Kidney (tissue), 14 donors: ENCODE measurements around the gene GPR152. TPM values are rescaled to one million over a fixed set of nuclear protein-coding genes. Genes with fewer than 3 reads are reported as not detected.

Experiments
- DNase-seq, 5 donors: peaks; one replicate each; pipeline ENCODE4 v3.0.0-alpha.2; 2013 to 2020
- FAIRE-seq: peaks from 2 replicates; lab custom pipeline; 2012; peaks lifted over from hg19 to GRCh38; lab: Jason Lieb, UNC
- H3K27ac ChIP-seq, 2 donors: one replicate each; pipeline ENCODE4 v1.7.0; 2013; ENCODE audit warnings: low read depth in 2 of 2, low read length in 2 of 2, inconsistent platforms in 1 of 2
- H3K27me3 ChIP-seq: one replicate; pipeline ENCODE4 v1.7.1; 2013; ENCODE audit warnings: low read length, inconsistent platforms; ENCODE audit not compliant: control insufficient read depth, insufficient read depth
- H3K36me3 ChIP-seq, 3 donors: one replicate each; pipeline versions ENCODE4 v1.7.0 to v1.7.1; 2013; ENCODE audit warnings: low read length in 3 of 3, control low read depth in 1 of 3, inconsistent platforms in 1 of 3; ENCODE audit not compliant: insufficient read depth in 3 of 3, control insufficient read depth in 2 of 3
- H3K4me1 ChIP-seq, 3 donors: one replicate each; pipeline versions ENCODE4 v1.7.0 to v1.7.1; 2013; ENCODE audit warnings: low read length in 3 of 3, inconsistent platforms in 1 of 3, low read depth in 1 of 3; ENCODE audit not compliant: control insufficient read depth in 2 of 3, insufficient read depth in 2 of 3
- H3K4me3 ChIP-seq, 3 donors: one replicate each; pipeline versions ENCODE4 v1.7.0 to v1.8.1; 2013; ENCODE audit warnings: low read length in 3 of 3, control low read depth in 1 of 3, inconsistent platforms in 1 of 3
- H3K9ac ChIP-seq, 3 donors: one replicate each; pipeline versions ENCODE4 v1.7.0 to v1.7.1; 2013; ENCODE audit warnings: low read length in 3 of 3, control low read depth in 1 of 3, inconsistent platforms in 1 of 3
- H3K9me3 ChIP-seq, 3 donors: one replicate each; pipeline versions ENCODE4 v1.7.0 to v1.7.1; 2013; ENCODE audit warnings: low read length in 3 of 3, control low read depth in 1 of 3, inconsistent platforms in 1 of 3; ENCODE audit not compliant: control insufficient read depth in 2 of 3, insufficient read depth in 1 of 3
- intact Hi-C: fragments of 100-400 bp; cut with DNase I; formaldehyde crosslinking; loops from one replicate; pipeline ENCODE4 v1.11.1; 2022
- polyA plus RNA-seq: library from polyadenylated mRNA; stranded (reverse); fragments of 350-450 nt; fragmentation: Illumina TruSeq; extraction: RNeasy Lipid Tissue Mini Kit (QIAGEN cat#74804); gene quantifications from one replicate; pipeline ENCODE4 v1.2.3, GENCODE V29; 2014; ENCODE audit warnings: low read depth, low replicate concordance; ENCODE audit not compliant: insufficient read depth
- total RNA-seq: library from RNA; stranded (reverse); fragmentation: NEBNext Ultra II Directional; extraction: Animal tissue kit (Norgen Biotek cat#: 25700); gene quantifications from one replicate; pipeline ENCODE4 v1.2.1, GENCODE V29; 2021
- TF ChIP-seq, protein P1 (sequence below): IDR thresholded peaks from 3 replicates; pipeline ENCODE4 v1.5.1; 2012; ENCODE audit warnings: mild to moderate bottlenecking, moderate library complexity, borderline replicate concordance; ENCODE audit not compliant: insufficient read depth; ENCODE audit errors: extremely low read depth
- donor health status: control.
- donor health status: control.
- donor health status: control.
- donor health status: control.
- donor health status: control.
- donor health status: DM: yes; HTN: yes; CAD: no.
- donor health status: Normal renal cell carcinoma (clear cell type).

Gene GPR152
- total and polyA plus RNA-seq, 2 donors from 2014 or later = not detected

- peak in 1 of 5 donors; percentile 66 for DNase-seq
- Histone ChIP-seq H3K9me3 (no peaks in the 10 kb centered on the region), H3K4me3 (no peak overlapping the region), H3K36me3 (no peaks in the 10 kb centered on the region), H3K27ac (no peak overlapping the region), H3K27me3 (no peaks in the 10 kb centered on the region), H3K9ac (no peak overlapping the region), H3K4me1 (peaks cover 0 to 2% (median 0%) of the 10 kb centered on the region in 3 donors)
- TF ChIP-seq, protein P1, sequence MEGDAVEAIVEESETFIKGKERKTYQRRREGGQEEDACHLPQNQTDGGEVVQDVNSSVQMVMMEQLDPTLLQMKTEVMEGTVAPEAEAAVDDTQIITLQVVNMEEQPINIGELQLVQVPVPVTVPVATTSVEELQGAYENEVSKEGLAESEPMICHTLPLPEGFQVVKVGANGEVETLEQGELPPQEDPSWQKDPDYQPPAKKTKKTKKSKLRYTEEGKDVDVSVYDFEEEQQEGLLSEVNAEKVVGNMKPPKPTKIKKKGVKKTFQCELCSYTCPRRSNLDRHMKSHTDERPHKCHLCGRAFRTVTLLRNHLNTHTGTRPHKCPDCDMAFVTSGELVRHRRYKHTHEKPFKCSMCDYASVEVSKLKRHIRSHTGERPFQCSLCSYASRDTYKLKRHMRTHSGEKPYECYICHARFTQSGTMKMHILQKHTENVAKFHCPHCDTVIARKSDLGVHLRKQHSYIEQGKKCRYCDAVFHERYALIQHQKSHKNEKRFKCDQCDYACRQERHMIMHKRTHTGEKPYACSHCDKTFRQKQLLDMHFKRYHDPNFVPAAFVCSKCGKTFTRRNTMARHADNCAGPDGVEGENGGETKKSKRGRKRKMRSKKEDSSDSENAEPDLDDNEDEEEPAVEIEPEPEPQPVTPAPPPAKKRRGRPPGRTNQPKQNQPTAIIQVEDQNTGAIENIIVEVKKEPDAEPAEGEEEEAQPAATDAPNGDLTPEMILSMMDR = no peak
- intact Hi-C loops = no loop called here
- FAIRE-seq = no peak
Measured at GRCh38 chr11:67453816-67454732, 1.5 kb upstream of the GPR152 start.

- intact Hi-C loops = no loop called here
- FAIRE-seq (no peak), DNase-seq (peak in 1 of 5 donors; percentile 63)
Measured at GRCh38 chr11:67451658-67451976, 912 bp downstream of the GPR152 start.

DNA sequence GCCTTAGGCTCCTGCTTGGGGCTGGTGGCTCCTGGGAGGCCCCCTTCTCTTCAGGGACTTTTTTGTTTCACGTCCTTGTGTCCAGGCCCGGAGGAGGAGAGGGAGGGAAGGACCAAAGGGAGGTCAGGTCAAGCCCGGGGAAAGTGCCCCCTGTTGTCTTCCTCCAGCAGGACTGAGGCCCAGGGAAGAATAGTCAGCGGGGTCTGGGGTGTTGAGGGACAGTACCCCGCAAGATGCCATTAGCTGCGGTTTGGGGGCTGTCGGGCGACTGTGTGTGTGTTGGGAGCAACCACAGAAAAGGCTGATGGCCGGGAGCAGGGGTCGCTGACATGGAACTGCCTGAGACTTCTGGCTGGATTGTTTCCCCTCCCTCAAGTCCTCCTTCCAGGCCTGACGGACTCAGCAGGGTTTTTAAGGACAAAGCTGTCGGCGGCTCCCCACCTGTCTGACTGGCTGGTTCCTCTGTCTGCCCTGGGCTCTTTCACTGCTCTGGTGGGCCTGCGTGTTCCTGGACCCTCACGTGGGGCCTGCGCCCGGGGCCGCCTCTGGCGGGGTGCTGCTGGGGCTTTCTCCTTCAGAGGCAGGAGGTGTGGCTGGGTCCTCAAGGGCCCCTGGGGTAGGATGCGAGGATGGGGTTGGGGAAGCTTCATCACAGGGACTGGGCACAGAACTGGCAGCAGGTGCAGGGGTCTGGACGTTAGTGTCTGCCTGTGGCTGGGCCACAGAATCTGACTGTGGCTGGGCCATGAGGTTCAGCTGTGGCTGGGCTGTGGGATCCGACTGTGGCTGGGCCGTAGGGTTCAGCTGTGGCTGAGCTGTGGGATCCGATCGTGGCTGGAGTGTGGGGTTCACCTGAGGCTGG, 1.5 kb downstream of the GPR152 start:
- FAIRE-seq (no peak), DNase-seq (peak in 1 of 5 donors; percentile 68)
- Histone ChIP-seq H3K27me3 (no peaks in the 10 kb centered on the region), H3K36me3 (no peaks in the 10 kb centered on the region), H3K4me3 (no peak overlapping the region), H3K4me1 (peaks cover 0 to 3% (median 2%) of the 10 kb centered on the region in 3 donors), H3K27ac (no peak overlapping the region), H3K9ac (no peak overlapping the region), H3K9me3 (no peaks in the 10 kb centered on the region)
- intact Hi-C loops = no loop called here
- TF ChIP-seq, protein P1 = no peak

More at GRCh38 chr11:67451658-67451976, 912 bp downstream of the GPR152 start:
- peaks cover 0 to 3% (median 2%) of the 10 kb centered on the region in 3 donors for H3K4me1 ChIP-seq
- H3K36me3 ChIP-seq = no peaks in the 10 kb centered on the region
- H3K9me3 ChIP-seq = no peaks in the 10 kb centered on the region
- no peak overlapping the region for H3K4me3 ChIP-seq
- no peak overlapping the region for H3K9ac ChIP-seq
- H3K27ac ChIP-seq = no peak overlapping the region
- TF ChIP-seq, protein P1 = no peak
- H3K27me3 ChIP-seq = no peaks in the 10 kb centered on the region
